Activated naive CD8-positive, alpha-beta T cell treated with anti-CD3 and anti-CD28 coated beads for 36 hours (primary cell): ENCODE results near the gene MXRA7. TPM values are rescaled to one million over a fixed set of nuclear protein-coding genes. Genes with fewer than 3 reads are reported as not detected.

Experiments used
- total RNA-seq, 2 experiments: library from RNA; stranded (reverse); gene quantifications; one replicate each; pipeline ENCODE4 v1.2.3, GENCODE V29; 2021

Gene MXRA7
- total RNA-seq, 2 experiments from 2014 or later, result 13.7 to 14.8 TPM

Other genes with a start within 250 kb of the MXRA7 start
- under 1 TPM in 1 of 2 experiments, not detected in 1; 0.36 TPM for gene AANAT, start 243.4 kb downstream of the MXRA7 start, total RNA-seq
- gene RHBDF2, start 209.5 kb downstream of the MXRA7 start, total RNA-seq, result 10 to 100 TPM; 20.7 to 22.2 TPM
- gene CYGB, start 173.3 kb downstream of the MXRA7 start, total RNA-seq, result under 1 TPM; 0.33 to 0.62 TPM
- gene PRCD, start 170.9 kb downstream of the MXRA7 start, total RNA-seq, result under 1 TPM; 0.36 to 0.66 TPM
- not detected for gene ST6GALNAC2, start 125.1 kb downstream of the MXRA7 start, total RNA-seq
- not detected for gene ST6GALNAC1, start 67.2 kb downstream of the MXRA7 start, total RNA-seq
- gene JMJD6, start 15.6 kb upstream of the MXRA7 start, total RNA-seq, result 10 to 100 TPM; 54.6 to 55.8 TPM
- gene METTL23, start 15.9 kb upstream of the MXRA7 start, total RNA-seq, result 10 to 100 TPM; 30.0 to 30.6 TPM
- gene SRSF2, start 26.4 kb upstream of the MXRA7 start, total RNA-seq, result 100 to 1,000 TPM; 549 to 571 TPM
- 10 to 100 TPM; 14.4 to 16.0 TPM for gene MFSD11, start 27.2 kb upstream of the MXRA7 start, total RNA-seq
- gene MGAT5B, start 157.4 kb upstream of the MXRA7 start, total RNA-seq, result under 1 TPM; 0.12 to 0.18 TPM